Loucy (cell line): ENCODE measurements around the gene HIVEP1.
A peak's percentile ranks its signal among the peaks of the same experiment; 100 is the strongest.

ENCODE experiments used
- H2AFZ ChIP-seq: fragments of 200-600 bp; sonication (generic); 2 replicates; pipeline ENCODE4 v1.6.0; 2016; ENCODE audit warnings: antibody characterized with exemption, mild to moderate bottlenecking, low read length, moderate library complexity
- H3F3A ChIP-seq: fragments of 200-600 bp; 2 replicates; pipeline ENCODE4 v1.6.0; 2016; ENCODE audit warnings: antibody characterized with exemption, low read depth, mild to moderate bottlenecking
- H3K27me3 ChIP-seq: fragments of 200-600 bp; sonication (generic); 2 replicates; pipeline ENCODE4 v1.6.1; 2014; ENCODE audit warnings: low read length, mild to moderate bottlenecking; ENCODE audit not compliant: insufficient read depth, poor library complexity, severe bottlenecking
- H3K36me3 ChIP-seq: fragments of 200-600 bp; sonication (generic); 2 replicates; pipeline ENCODE4 v1.6.1; 2016; ENCODE audit warnings: low read length; ENCODE audit not compliant: insufficient read depth
- H3K4me1 ChIP-seq: fragments of 200-600 bp; sonication (generic); 2 replicates; pipeline ENCODE4 v1.5.1; 2014; ENCODE audit warnings: low read length, mild to moderate bottlenecking; ENCODE audit not compliant: insufficient read depth, poor library complexity, severe bottlenecking
- H3K4me2 ChIP-seq: fragments of 200-600 bp; sonication (generic); 2 replicates; pipeline ENCODE4 v1.6.0; 2014; ENCODE audit warnings: antibody characterized with exemption, low read length, low read depth, mild to moderate bottlenecking; ENCODE audit not compliant: poor library complexity, severe bottlenecking
- H3K4me3 ChIP-seq: fragments of 200-600 bp; sonication (generic); 2 replicates; pipeline ENCODE4 v1.5.1; 2014; ENCODE audit warnings: low read length, mild to moderate bottlenecking, mixed read lengths; ENCODE audit not compliant: poor library complexity, severe bottlenecking
- H3K79me2 ChIP-seq: fragments of 200-600 bp; sonication (generic); 2 replicates; pipeline ENCODE4 v1.6.1; 2014; ENCODE audit warnings: low read length; ENCODE audit not compliant: insufficient read depth
- H3K9ac ChIP-seq: fragments of 200-600 bp; sonication (generic); 2 replicates; pipeline ENCODE4 v1.6.0; 2014; ENCODE audit warnings: mild to moderate bottlenecking, low read depth, low read length, moderate library complexity; ENCODE audit not compliant: poor library complexity, severe bottlenecking
- H3K9me2 ChIP-seq: fragments of 200-600 bp; sonication (generic); replicated peaks from 2 replicates; pipeline ENCODE4 v1.6.1; 2016; ENCODE audit warnings: low read depth, low read length, mixed read lengths
- H3K9me3 ChIP-seq: fragments of 200-600 bp; sonication (generic); 2 replicates; pipeline ENCODE4 v1.6.1; 2014; ENCODE audit warnings: mild to moderate bottlenecking, antibody characterized with exemption, low read length, low read depth; ENCODE audit not compliant: insufficient read depth
- H4K20me1 ChIP-seq: fragments of 200-600 bp; sonication (generic); 2 replicates; pipeline ENCODE4 v1.6.0; 2014; ENCODE audit warnings: antibody characterized with exemption, low read length, mild to moderate bottlenecking; ENCODE audit not compliant: insufficient read depth, poor library complexity, severe bottlenecking
- CTCF ChIP-seq: fragments of 200-600 bp; sonication (generic); conservative IDR thresholded peaks from 2 replicates; pipeline ENCODE4 v1.5.1; 2014; ENCODE audit warnings: mild to moderate bottlenecking, antibody characterized with exemption, low read length
- EZH2phosphoT487 ChIP-seq: fragments of 200-600 bp; IDR thresholded peaks from 2 replicates; pipeline ENCODE4 v1.6.1; 2018; ENCODE audit warnings: antibody characterized with exemption, mild to moderate bottlenecking, moderate library complexity, borderline replicate concordance

HIVEP1 gene

GRCh38 chr6:12163744-12164507 is 151.8 kb downstream of the HIVEP1 start:
- Histone ChIP-seq H3K9ac (no peak overlapping the region), H3K4me2 (peak overlapping the region; percentile 24), H3K9me3 (no peaks in the 10 kb centered on the region), H3F3A (no peaks in the 10 kb centered on the region), H3K9me2 (no peaks in the 10 kb centered on the region), H2AFZ (no peak overlapping the region), H3K79me2 (no peaks in the 10 kb centered on the region), H3K4me1 (peaks cover 15% of the 10 kb centered on the region), H4K20me1 (peaks cover 6% of the 10 kb centered on the region), H3K36me3 (peaks cover 21% of the 10 kb centered on the region; the same call in 1 of the 2 replicates), H3K4me3 (no peak overlapping the region), H3K27me3 (no peaks in the 10 kb centered on the region)
- TF ChIP-seq EZH2phosphoT487 = no peak
- TF ChIP-seq CTCF = no peak

- TF ChIP-seq EZH2phosphoT487 = no peak
- TF ChIP-seq CTCF = no peak
- no peaks in the 10 kb centered on the region for H3F3A ChIP-seq
- H3K4me2 ChIP-seq = no peak overlapping the region
- peaks cover 15% of the 10 kb centered on the region for H3K4me1 ChIP-seq
- H3K4me3 ChIP-seq = no peak overlapping the region
- H2AFZ ChIP-seq = no peak overlapping the region
- H3K9me2 ChIP-seq = no peaks in the 10 kb centered on the region
- peaks cover 21% of the 10 kb centered on the region; the same call in 1 of the 2 replicates for H3K36me3 ChIP-seq
- H3K79me2 ChIP-seq = no peaks in the 10 kb centered on the region
- no peak overlapping the region for H3K9ac ChIP-seq
- H3K9me3 ChIP-seq = no peaks in the 10 kb centered on the region
- peaks cover 6% of the 10 kb centered on the region for H4K20me1 ChIP-seq
- no peaks in the 10 kb centered on the region for H3K27me3 ChIP-seq
Observed at GRCh38 chr6:12164508-12164770, 152.3 kb downstream of the HIVEP1 start.

GRCh38 chr6:12165297-12165696 is 153.2 kb downstream of the HIVEP1 start:
- H3K36me3 ChIP-seq = peaks cover 21% of the 10 kb centered on the region; the same call in 1 of the 2 replicates
- H3F3A ChIP-seq = no peaks in the 10 kb centered on the region
- H3K4me2 ChIP-seq = no peak overlapping the region
- peaks cover 6% of the 10 kb centered on the region for H4K20me1 ChIP-seq
- TF ChIP-seq EZH2phosphoT487 = no peak
- TF ChIP-seq CTCF = no peak
- H3K9me3 ChIP-seq = no peaks in the 10 kb centered on the region
- no peak overlapping the region for H2AFZ ChIP-seq
- H3K79me2 ChIP-seq = no peaks in the 10 kb centered on the region
- peaks cover 15% of the 10 kb centered on the region for H3K4me1 ChIP-seq
- no peaks in the 10 kb centered on the region for H3K27me3 ChIP-seq
- H3K9ac ChIP-seq = no peak overlapping the region
- no peaks in the 10 kb centered on the region for H3K9me2 ChIP-seq
- H3K4me3 ChIP-seq = no peak overlapping the region
